ENCODE data around the gene AFF3.

Gene AFF3

GRCh38 chr2:99797475-99797874 lies 344.9 kb downstream of the AFF3 start:
- TF ChIP-seq ZC3H10 (CRISPR knock-in tag; IDR thresholded peaks at IDR 0.05) (no peak), TSHZ2 (CRISPR knock-in tag; IDR thresholded peaks at IDR 0.05) (no peak), CSRNP3 (CRISPR knock-in tag; IDR thresholded peaks at IDR 0.05) (no peak), PATZ1 (CRISPR knock-in tag; IDR thresholded peaks at IDR 0.05; ENCODE audit: borderline replicate concordance) (no peak), ESRRG (CRISPR knock-in tag; IDR thresholded peaks at IDR 0.05) (no peak), BACH2 (CRISPR knock-in tag; IDR thresholded peaks at IDR 0.05; ENCODE audit: borderline replicate concordance) (no peak)
- TF ChIP-seq, protein P1, sequence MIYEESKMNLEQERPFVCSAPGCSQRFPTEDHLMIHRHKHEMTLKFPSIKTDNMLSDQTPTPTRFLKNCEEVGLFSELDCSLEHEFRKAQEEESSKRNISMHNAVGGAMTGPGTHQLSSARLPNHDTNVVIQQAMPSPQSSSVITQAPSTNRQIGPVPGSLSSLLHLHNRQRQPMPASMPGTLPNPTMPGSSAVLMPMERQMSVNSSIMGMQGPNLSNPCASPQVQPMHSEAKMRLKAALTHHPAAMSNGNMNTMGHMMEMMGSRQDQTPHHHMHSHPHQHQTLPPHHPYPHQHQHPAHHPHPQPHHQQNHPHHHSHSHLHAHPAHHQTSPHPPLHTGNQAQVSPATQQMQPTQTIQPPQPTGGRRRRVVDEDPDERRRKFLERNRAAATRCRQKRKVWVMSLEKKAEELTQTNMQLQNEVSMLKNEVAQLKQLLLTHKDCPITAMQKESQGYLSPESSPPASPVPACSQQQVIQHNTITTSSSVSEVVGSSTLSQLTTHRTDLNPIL (CRISPR knock-in tag; IDR thresholded peaks at IDR 0.05; ENCODE audit: low read depth), result no peak
- ATAC-seq, result no peak

- TF ChIP-seq CSRNP3 (CRISPR knock-in tag; IDR thresholded peaks at IDR 0.05) (no peak), ARNTL (CRISPR knock-in tag; IDR thresholded peaks at IDR 0.05; ENCODE audit: borderline replicate concordance, low read depth) (no peak), TSHZ2 (CRISPR knock-in tag; IDR thresholded peaks at IDR 0.05) (no peak), ZNF70 (CRISPR knock-in tag; IDR thresholded peaks at IDR 0.05) (no peak), ISL1 (CRISPR knock-in tag; IDR thresholded peaks at IDR 0.05) (no peak), OSR1 (CRISPR knock-in tag; IDR thresholded peaks at IDR 0.05) (no peak), ZFP3 (CRISPR knock-in tag; IDR thresholded peaks at IDR 0.05) (no peak), ZNF8 (CRISPR knock-in tag; IDR thresholded peaks at IDR 0.05) (no peak), CSDC2 (CRISPR knock-in tag; IDR thresholded peaks at IDR 0.05) (no peak), TOX (CRISPR knock-in tag; IDR thresholded peaks at IDR 0.05; ENCODE audit: borderline replicate concordance) (no peak), TCF4 (CRISPR knock-in tag; IDR thresholded peaks at IDR 0.05; ENCODE audit: borderline replicate concordance) (no peak), GLIS3 (CRISPR knock-in tag; IDR thresholded peaks at IDR 0.05) (no peak), POU6F1 (CRISPR knock-in tag; IDR thresholded peaks at IDR 0.05; ENCODE audit: borderline replicate concordance, low read depth) (no peak), PPARA (CRISPR knock-in tag; IDR thresholded peaks at IDR 0.05; ENCODE audit: borderline replicate concordance) (no peak), ZFP30 (CRISPR knock-in tag; IDR thresholded peaks at IDR 0.05) (no peak)
- TF ChIP-seq, protein P1 (CRISPR knock-in tag; IDR thresholded peaks at IDR 0.05; ENCODE audit: low read depth), result no peak
- no peak for ATAC-seq
Measured at GRCh38 chr2:99794414-99794813, 348.0 kb downstream of the AFF3 start.

All from SK-N-SH treated with all-trans-retinoic acid at 6 μM for 48 hours (cell line).